Measurements from ENCODE around the gene ZNF19. TPM values are rescaled to one million over a fixed set of nuclear protein-coding genes. Genes with fewer than 3 reads are reported as not detected.

Gene ZNF19
- total and polyA plus RNA-seq, 10 donors, result 1.9 to 9.5 (median 6.3) TPM

- WGBS, 5 donors, result 66 to 87% (median 82%) methylated on average over 3 of the region's 3 CpGs
- H3K4me3 ChIP-seq, result no peak overlapping the region
- TF ChIP-seq POLR2AphosphoS5 (IDR thresholded peaks at IDR 0.05) (no peak), POLR2A (IDR thresholded peaks at IDR 0.05) (no peak), CTCF (IDR thresholded peaks at IDR 0.05 in 8 of 11, conservative IDR thresholded peaks at IDR 0.05 in 3 of 11) (no peak)
These were observed 31.4 kb upstream of the ZNF19 start for GRCh38 chr16:71520550-71520949.

DNA sequence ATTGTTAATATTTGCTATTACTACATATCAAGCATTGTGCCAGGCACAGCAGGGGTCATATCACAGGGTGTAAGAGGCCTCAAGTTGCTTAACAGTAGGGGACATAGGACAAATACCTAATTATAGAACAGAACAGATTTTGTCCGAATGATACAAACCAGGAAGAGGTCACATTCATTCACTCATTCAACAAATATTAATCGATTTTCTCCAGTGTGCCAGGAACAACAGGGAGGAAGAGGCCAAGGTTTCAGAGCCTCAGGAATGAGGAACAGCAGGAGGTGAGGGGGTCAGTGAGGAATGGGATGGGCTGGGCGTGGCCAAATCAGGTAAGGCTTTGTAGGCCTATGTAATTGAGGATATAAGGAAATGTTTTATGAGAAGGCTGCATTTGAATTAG is 25.9 kb upstream of the ZNF19 start:
- H3K27me3 ChIP-seq (replicated peaks in 1 of 7), result peaks cover 0 to 3% (median 0%) of the 10 kb centered on the region in 7 donors
- H3K9me3 ChIP-seq, result no peaks in the 10 kb centered on the region
- 63 to 80% (median 73%) methylated on average over 3 of the region's 3 CpGs for WGBS, 5 donors
- no peaks in the 10 kb centered on the region for H3K4me1 ChIP-seq
- H3K4me3 ChIP-seq, result no peak overlapping the region
- no peaks in the 10 kb centered on the region for H3K36me3 ChIP-seq
- H3K27ac ChIP-seq, result no peak overlapping the region
- no peak for DNase-seq
- intact Hi-C loops (cut with DNase I; ENCODE audit: low total_unique reads), result no loop called here
- TF ChIP-seq POLR2AphosphoS5 (IDR thresholded peaks at IDR 0.05), result no peak
- TF ChIP-seq POLR2A (IDR thresholded peaks at IDR 0.05), result no peak
- TF ChIP-seq CTCF (IDR thresholded peaks at IDR 0.05 in 8 of 11, conservative IDR thresholded peaks at IDR 0.05 in 3 of 11), result no peak

More at GRCh38 chr16:71520550-71520949, 31.4 kb upstream of the ZNF19 start:
- intact Hi-C loops (cut with DNase I; ENCODE audit: low total_unique reads), result no loop called here
- Histone ChIP-seq H3K36me3 (no peaks in the 10 kb centered on the region), H3K27ac (no peak overlapping the region), H3K27me3 (replicated peaks in 1 of 7) (peaks cover 0 to 10% (median 0%) of the 10 kb centered on the region in 7 donors), H3K4me1 (no peaks in the 10 kb centered on the region), H3K9me3 (no peaks in the 10 kb centered on the region)
- DNase-seq, result no peak

GRCh38 chr16:71514476-71514875 is 25.4 kb upstream of the ZNF19 start:
- WGBS, 5 donors, result 72 to 76% (median 75%) methylated on average over 7 of the region's 7 CpGs
- Histone ChIP-seq H3K36me3 (no peaks in the 10 kb centered on the region), H3K27me3 (replicated peaks in 1 of 7) (peaks cover 0 to 3% (median 0%) of the 10 kb centered on the region in 7 donors)

DNA sequence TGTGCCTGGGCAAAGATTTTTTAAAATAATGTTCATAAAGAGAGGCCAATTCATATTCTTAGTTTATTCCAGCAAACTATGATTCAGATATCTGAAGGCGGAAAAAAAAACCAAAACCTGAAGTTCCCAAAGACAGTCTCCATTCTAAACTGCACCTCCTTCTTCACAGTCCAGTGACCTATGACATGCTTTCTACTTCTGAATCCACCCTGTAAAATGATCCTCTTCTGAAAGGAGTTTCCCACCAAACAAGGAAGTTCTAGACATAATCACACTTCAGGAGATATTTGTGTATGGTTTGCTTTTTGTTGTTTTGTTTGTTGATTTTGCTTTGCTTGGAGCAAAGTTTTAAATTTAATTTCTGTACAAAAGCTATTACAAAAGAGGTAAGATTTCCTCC is 24.2 kb upstream of the ZNF19 start:
- no peak overlapping the region for H3K4me3 ChIP-seq
- WGBS, 5 donors, result 0 to 93% (median 81%) methylated on average over 1 of the region's 1 CpG
- intact Hi-C loops (cut with DNase I; ENCODE audit: low total_unique reads), result no loop called here
- H3K36me3 ChIP-seq, result no peaks in the 10 kb centered on the region
- H3K4me1 ChIP-seq, result no peaks in the 10 kb centered on the region
- TF ChIP-seq CTCF (IDR thresholded peaks at IDR 0.05 in 8 of 11, conservative IDR thresholded peaks at IDR 0.05 in 3 of 11), result no peak
- no peak for TF ChIP-seq POLR2A (IDR thresholded peaks at IDR 0.05)
- TF ChIP-seq POLR2AphosphoS5 (IDR thresholded peaks at IDR 0.05), result no peak
- H3K27ac ChIP-seq, result no peak overlapping the region
- peaks cover 0 to 3% (median 0%) of the 10 kb centered on the region in 7 donors for H3K27me3 ChIP-seq (replicated peaks in 1 of 7)
- no peaks in the 10 kb centered on the region for H3K9me3 ChIP-seq
- no peak for DNase-seq

More at GRCh38 chr16:71514476-71514875, 25.4 kb upstream of the ZNF19 start:
- no peak for TF ChIP-seq POLR2AphosphoS5 (IDR thresholded peaks at IDR 0.05)
- Histone ChIP-seq H3K27ac (no peak overlapping the region), H3K4me1 (no peaks in the 10 kb centered on the region), H3K9me3 (no peaks in the 10 kb centered on the region), H3K4me3 (no peak overlapping the region)
- no peak for DNase-seq
- intact Hi-C loops (cut with DNase I; ENCODE audit: low total_unique reads), result no loop called here

- Histone ChIP-seq H3K36me3 (no peaks in the 10 kb centered on the region), H3K4me3 (no peak overlapping the region), H3K9me3 (no peaks in the 10 kb centered on the region), H3K27me3 (replicated peaks in 1 of 7) (peaks cover 0 to 9% (median 0%) of the 10 kb centered on the region in 7 donors), H3K27ac (no peak overlapping the region), H3K4me1 (no peaks in the 10 kb centered on the region)
- DNase-seq, result no peak
- TF ChIP-seq CTCF (IDR thresholded peaks at IDR 0.05 in 8 of 11, conservative IDR thresholded peaks at IDR 0.05 in 3 of 11) (no peak), POLR2AphosphoS5 (IDR thresholded peaks at IDR 0.05) (no peak), POLR2A (IDR thresholded peaks at IDR 0.05) (no peak)
- 53 to 78% (median 62%) methylated on average over 1 of the region's 1 CpG for WGBS, 5 donors
- intact Hi-C loops (cut with DNase I; ENCODE audit: low total_unique reads), result no loop called here
These were observed 17.9 kb upstream of the ZNF19 start for GRCh38 chr16:71507061-71507460.

Data from spleen (tissue), 11 donors.